ENCODE results near the gene OXT.
"Not testable (repeated sequence)": the region's sequence is repeated elsewhere in the genome, so short reads cannot be mapped to it uniquely, and the experiment has no call there.

The OXT gene

GRCh38 chr20:3047486-3048419 is 23.7 kb upstream of the OXT start:
- DNase-seq (ENCODE audit: low read depth, low spot score) = no peak

GRCh38 chr20:3051385-3052019 is 19.9 kb upstream of the OXT start:
- no peak for DNase-seq (ENCODE audit: low read depth, low spot score)

- DNase-seq (ENCODE audit: low read depth, low spot score) = no peak
Observed at GRCh38 chr20:3059489-3059888, 11.9 kb upstream of the OXT start.

DNA sequence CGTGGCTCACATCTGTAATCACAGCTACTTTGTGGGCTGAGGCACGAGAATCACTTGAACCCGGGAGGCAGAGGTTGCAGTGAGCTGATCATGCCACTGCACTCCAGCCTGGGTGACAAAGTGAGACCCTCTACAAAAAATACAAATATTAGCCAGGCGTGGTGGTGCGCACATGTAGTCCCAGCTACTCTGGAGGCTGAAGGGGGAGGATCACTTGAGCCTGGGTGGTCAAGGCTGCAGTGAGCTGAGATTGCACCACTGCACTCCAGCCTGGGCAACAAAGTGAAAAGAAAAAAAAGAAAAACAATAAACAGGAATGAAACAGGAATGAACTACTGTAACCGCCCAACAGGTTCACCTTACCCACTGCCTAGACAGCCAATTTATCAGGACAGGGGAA is 7.3 kb upstream of the OXT start:
- not testable (repeated sequence) for DNase-seq (ENCODE audit: low read depth, low spot score)

GRCh38 chr20:3067139-3068014 is 4.0 kb upstream of the OXT start:
- DNase-seq (ENCODE audit: low read depth, low spot score) = no peak

DNA sequence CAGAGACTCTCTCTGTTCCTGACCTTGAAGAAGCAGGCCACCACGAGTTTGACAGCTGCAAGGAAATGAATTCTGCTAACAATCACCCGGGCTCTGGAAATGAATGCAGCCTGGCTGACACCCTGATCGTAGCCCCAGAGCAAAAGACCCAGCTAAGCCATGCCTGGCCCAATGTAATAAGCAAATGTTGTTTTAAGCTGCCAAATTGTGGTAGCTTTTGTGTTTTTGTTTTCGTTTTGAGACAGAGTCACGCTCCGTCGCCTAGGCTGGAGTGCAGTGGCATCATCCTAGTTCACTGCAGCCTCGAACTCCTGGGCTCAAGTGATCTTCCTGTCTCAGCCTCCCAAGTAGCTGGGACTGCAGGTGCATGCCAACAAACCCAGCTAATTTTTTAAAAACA is 3.3 kb upstream of the OXT start:
- DNase-seq (ENCODE audit: low read depth, low spot score) = no peak

DNA sequence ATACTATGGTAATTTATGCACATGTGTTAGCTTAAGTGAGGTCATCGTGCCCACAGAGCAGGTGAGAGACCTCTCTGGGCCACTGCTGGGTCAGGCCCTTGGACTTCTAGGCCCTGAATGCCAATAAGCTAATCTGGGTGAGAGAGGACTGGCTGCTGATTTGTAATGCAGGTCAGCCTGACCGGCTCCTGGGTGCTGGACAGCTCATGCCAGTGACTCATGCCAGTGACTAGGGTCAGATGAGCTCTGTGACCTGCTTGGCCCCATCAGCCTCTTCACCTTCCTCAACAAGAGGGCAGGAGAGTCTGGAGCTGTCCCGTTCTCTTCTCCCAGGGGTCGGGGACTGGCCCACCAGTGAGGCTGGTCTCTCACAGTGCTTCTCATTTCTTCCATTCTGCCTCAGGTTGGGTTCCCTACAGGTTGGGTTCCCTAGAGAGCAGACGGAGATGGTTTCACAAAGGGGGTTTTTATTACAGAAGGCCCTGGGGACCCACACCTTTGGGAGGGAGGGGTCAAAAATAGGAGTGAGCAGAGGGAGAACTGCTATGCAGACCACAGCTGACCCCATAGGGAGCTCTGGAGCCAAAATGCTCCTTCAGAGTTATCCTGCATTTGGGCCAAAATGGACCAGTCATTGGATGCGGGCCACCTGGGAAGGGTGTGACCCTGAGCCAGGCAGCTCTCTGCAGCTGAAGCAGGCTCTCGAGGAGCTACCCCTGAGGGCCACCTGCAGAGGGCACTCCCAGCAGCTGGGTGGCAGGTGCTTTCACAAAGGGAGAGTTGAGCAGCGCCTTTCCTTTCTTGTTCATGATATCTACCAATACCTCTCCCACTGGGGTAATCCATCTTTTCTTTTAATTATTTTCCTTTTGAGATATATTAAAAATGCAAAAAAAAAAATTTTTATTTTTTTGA is 2.2 kb upstream of the OXT start:
- DNase-seq (ENCODE audit: low read depth, low spot score) = no peak

DNA sequence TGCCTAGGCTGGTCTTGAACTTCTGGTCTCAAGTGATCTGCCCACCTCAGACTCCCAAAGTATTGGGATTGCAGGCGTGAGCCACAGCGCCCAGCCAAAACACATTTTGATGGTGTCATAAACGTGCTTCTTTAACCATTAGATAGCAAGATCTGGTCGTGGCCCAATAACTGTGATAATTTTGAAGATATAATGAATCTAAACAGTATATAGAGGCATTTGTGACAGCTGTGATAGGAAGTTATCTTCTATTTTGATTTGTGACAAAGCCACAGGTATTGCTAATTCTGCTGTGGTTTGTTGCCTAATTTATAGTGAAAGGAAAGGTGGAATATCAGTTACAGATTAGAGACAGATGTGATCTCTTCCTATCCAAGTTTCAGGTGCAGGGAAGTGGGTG is 695 bp upstream of the OXT start:
- DNase-seq (ENCODE audit: low read depth, low spot score) = no peak

- no peak for DNase-seq (ENCODE audit: low read depth, low spot score)
Observed at GRCh38 chr20:3071266-3071609, 182 bp upstream of the OXT start.

DNA sequence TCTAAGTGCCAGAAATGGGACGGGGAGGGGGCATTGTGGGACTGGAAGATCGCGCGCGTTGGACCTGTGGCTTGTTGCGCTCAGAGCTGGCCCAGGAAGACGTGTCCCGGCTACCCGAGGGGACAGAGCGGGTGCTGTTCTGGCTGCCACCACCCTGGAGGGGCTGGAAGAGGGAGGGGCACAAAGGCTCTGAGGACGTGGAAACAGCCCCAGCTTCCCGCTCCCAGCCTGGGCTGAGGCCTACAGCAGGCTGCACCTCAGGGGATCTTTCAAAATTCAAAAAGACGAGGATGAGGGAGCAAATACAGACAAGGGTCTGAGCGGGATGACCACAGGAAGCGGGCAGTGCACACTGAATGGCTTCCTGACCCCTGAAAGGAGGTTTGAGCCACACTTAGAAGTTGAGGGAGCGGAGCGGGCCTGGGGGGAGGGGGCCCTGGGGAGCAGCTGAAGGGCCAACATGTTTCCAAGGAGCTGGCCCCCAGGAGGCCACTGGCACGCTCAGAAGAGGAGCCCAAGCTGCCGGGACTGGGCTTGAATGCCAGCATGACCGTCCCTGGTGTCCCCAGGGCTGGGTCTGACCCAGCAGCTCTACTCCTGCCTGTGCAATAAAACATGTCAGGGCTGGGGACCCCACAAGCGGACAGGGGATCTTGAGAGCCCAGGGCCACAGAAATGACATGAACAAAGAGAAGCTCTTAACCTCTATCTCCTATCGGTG is 1.3 kb downstream of the OXT start:
- DNase-seq (ENCODE audit: low read depth, low spot score) = no peak

GRCh38 chr20:3073251-3073643 is 1.8 kb downstream of the OXT start:
- not testable (repeated sequence) for DNase-seq (ENCODE audit: low read depth, low spot score)

GRCh38 chr20:3074812-3075211 is 3.4 kb downstream of the OXT start:
- DNase-seq (ENCODE audit: low read depth, low spot score) = no peak

GRCh38 chr20:3075315-3075714 is 3.9 kb downstream of the OXT start:
- not testable (repeated sequence) for DNase-seq (ENCODE audit: low read depth, low spot score)

- DNase-seq (ENCODE audit: low read depth, low spot score) = no peak
Observed at GRCh38 chr20:3077618-3078134, 6.3 kb downstream of the OXT start.

DNA sequence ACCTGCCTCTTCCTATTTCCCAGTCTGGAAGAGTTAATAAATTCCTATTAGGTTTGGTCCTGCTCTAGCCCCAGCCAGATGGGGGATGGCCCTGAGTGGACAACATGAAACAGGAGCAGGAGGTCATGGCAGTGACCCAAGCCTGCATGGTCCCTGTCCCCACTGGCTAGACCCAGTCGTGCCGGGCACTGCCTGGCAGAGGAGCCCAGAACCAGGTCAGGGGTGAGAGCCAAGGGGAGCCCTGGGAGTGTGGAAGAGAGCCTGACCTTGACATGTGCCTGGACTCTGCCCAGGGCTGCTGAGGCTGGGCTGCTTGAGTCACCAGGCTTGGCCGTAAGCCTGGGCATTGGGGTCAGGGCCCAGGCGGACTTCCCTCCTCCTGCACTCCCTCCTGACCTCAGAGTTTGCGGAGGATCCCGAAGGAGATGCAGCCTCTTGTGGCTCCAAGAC is 9.5 kb downstream of the OXT start:
- DNase-seq (ENCODE audit: low read depth, low spot score) = no peak

DNA sequence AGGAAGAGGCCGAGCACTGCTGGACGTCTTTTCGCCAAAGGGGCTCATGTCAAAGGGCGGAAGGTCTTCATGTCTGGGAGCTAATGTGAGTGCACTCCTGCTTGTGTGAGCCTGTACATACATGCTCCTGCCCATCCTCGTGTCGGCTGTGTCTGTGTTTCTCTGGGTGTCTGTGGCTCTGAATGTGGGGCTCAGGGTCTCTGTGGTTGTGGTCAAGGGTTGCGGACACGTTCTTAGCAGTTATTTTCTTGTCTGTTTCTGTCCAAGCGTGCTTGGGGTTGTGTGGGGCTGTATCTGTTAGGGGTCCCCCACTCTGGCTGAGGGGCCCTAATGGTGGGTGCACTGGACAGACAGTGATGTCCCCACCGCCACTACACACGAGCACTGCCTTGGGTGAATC is 10.2 kb downstream of the OXT start:
- no peak for DNase-seq (ENCODE audit: low read depth, low spot score)

GRCh38 chr20:3082306-3082951 is 11.0 kb downstream of the OXT start:
- DNase-seq (ENCODE audit: low read depth, low spot score) = no peak

DNA sequence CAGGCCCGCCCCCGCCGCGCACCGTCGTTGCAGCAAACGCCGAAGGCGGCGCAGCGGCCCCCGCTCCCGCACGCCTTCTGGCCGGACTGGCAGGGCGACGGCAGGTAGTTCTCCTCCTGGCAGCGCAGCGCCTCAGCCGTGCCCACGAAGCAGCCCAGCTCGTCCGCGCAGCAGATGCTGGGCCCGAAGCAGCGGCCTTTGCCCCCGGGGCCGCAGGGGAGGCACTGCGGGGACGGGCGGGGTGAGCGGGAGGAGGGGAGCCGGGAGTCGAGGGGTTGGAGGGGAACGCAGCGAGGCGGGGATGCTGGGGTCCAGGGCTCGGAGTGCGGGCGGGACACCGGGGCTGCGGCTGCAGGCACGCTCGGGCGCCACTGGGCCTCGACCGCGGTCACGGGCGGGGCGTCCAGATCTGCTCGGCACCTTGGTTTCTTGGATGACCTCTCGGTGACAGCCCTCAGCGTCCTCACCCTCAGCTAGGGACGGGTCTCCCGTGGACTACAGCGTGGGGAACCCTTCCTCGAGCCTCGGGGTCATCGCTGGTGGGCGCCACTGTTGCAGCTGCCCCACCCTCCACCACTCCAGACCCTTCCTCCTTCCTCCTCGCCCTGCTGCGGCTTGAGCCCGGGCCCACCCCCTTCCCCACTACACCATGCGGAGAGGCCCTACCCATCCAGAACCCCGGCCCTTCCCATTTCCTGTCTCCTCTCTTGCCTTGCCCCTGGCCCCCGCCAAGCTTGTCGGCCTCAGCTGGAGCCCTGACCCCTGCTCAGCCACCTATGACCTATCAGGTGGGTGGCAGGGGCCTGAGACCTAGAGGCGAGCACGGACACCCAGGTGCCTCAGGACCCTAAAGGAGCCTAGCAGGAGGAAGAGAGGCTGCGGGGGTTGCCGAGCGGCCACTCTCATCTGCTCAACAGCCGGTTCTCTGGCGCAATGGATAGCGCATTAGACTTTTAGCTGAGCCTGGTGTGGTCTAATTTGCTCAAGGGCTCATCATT is 11.8 kb downstream of the OXT start:
- DNase-seq (ENCODE audit: low read depth, low spot score) = no peak
